OCI-M2 (cell line): ENCODE results near the gene TBC1D5.

Experiments
- DNase-seq: peaks from one replicate; lab custom pipeline; 2025; ENCODE audit not compliant: unreplicated experiment; lab: John Stamatoyannopoulos, UW

TBC1D5 gene

GRCh38 chr3:17310983-17311382, 431.4 kb downstream of the TBC1D5 start:
- DNase-seq, result no peak

GRCh38 chr3:17307887-17308286, 434.5 kb downstream of the TBC1D5 start:
- no peak for DNase-seq

GRCh38 chr3:17307482-17307881, 434.9 kb downstream of the TBC1D5 start:
- DNase-seq, result no peak

- DNase-seq, result no peak
Measured at GRCh38 chr3:17304969-17305368, 437.5 kb downstream of the TBC1D5 start.

GRCh38 chr3:17302774-17303173, 439.7 kb downstream of the TBC1D5 start:
- DNase-seq, result no peak

GRCh38 chr3:17302170-17302569, 440.3 kb downstream of the TBC1D5 start:
- no peak for DNase-seq

GRCh38 chr3:17301271-17301670, 441.2 kb downstream of the TBC1D5 start:
- DNase-seq, result no peak

- DNase-seq, result no peak
Measured at GRCh38 chr3:17300441-17300840, 442.0 kb downstream of the TBC1D5 start.

GRCh38 chr3:17298038-17298437, 444.4 kb downstream of the TBC1D5 start:
- no peak for DNase-seq

GRCh38 chr3:17292556-17292955, 449.9 kb downstream of the TBC1D5 start:
- no peak for DNase-seq

- DNase-seq, result no peak
Measured at GRCh38 chr3:17290894-17291293, 451.5 kb downstream of the TBC1D5 start.

GRCh38 chr3:17288839-17289399, 453.5 kb downstream of the TBC1D5 start:
- DNase-seq, result no peak

- DNase-seq, result no peak
Measured at GRCh38 chr3:17287006-17287689, 455.3 kb downstream of the TBC1D5 start.

GRCh38 chr3:17278006-17278405, 464.4 kb downstream of the TBC1D5 start:
- DNase-seq, result no peak

GRCh38 chr3:17266846-17267245, 475.6 kb downstream of the TBC1D5 start:
- DNase-seq, result no peak

- no peak for DNase-seq
Measured at GRCh38 chr3:17261627-17262369, 480.6 kb downstream of the TBC1D5 start.

GRCh38 chr3:17260257-17260656, 482.2 kb downstream of the TBC1D5 start:
- no peak for DNase-seq

- DNase-seq, result no peak
Measured at GRCh38 chr3:17259685-17260084, 482.7 kb downstream of the TBC1D5 start.

- no peak for DNase-seq
Measured at GRCh38 chr3:17258823-17259436, 483.5 kb downstream of the TBC1D5 start.

GRCh38 chr3:17257269-17257668, 485.2 kb downstream of the TBC1D5 start:
- no peak for DNase-seq

- DNase-seq, result no peak
Measured at GRCh38 chr3:17243621-17244020, 498.8 kb downstream of the TBC1D5 start.

- DNase-seq, result no peak
Measured at GRCh38 chr3:17239417-17239816, 503.0 kb downstream of the TBC1D5 start.
